ENCODE measurements around the gene SCGB2B2.
"Not testable (repeated sequence)": the region's sequence is repeated elsewhere in the genome, so short reads cannot be mapped to it uniquely, and the experiment has no call there.

The SCGB2B2 gene

DNA sequence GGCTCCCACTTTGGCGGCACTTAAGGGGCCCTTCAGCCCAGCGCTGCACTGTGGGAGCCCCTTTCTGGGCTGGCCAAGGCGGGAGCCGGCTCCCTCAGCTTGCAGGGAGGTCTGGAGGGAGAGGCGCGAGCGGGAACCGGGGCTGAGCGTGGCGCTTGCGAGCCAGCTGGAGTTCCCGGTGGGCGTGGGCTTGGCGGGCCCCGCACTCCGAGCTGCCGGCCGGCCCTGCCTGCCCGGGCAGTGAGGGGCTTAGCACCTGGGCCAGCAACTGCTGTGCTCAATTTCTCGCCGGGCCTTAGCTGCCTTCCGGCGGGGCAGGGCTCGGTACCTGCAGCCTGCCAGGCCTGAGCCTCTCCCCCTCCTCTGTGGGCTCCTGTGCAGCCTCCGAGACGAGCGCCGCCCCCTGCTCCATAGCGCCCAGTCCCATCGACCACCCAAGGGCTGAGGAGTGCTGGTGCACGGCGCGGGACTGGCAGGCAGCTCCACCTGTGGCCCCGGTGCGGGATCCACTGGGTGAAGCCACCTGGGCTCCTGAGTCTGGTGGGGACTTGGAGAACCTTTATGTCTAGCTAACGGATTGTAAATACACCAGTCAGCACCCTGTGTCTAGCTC, 8.8 kb downstream of the SCGB2B2 start:
- DNase-seq, result not testable (repeated sequence)

DNA sequence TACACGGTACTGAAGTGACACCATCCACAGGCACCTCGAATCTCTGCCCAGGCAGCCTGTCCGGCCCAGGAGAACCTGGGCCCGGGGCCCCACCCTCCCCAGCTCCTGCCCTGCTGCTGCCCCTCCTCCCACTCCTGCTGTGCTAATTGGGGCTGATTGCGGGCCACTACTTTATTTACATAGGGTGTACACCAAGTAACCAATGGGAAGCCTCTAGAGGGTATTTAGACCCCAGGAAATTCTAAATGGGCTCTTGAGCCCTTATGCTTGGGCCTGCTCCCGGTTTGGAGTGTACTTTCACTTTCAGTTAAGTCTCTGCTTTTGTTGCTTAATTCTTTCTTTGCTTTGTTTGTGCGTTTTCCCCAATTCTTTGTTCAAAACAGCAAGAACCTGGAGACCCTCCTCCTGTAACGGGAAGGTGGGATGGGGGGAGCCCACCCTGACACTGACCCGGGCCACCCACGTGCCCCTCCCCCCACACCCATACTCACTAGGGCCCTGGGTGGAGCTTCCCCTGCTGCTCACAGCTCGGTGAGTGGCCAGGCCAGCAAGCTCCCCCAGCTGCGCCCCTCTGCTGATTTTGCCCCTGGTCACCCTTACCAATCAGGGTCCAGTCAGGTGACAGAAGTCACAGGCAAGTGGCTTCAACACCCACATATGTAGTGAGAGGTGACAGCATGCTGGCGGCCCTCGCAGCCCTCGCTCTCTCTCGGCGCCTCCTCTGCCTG, 9.4 kb downstream of the SCGB2B2 start:
- no peak for DNase-seq

DNA sequence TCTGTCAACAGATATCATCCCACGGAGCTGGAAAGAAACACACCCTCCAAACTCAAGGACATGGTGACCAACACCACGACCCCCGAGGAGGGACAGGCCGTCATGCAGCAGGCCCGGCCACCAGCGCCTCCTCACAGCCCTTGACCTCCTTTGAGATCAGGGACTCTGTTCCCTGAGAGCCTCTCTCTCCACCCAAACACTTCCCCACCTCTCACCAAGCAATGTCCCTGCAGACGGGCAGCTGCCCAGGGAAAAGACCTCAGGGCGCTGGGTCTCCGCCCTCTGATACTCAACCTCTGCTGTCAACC, 10.0 kb downstream of the SCGB2B2 start:
- no peak for DNase-seq

DNA sequence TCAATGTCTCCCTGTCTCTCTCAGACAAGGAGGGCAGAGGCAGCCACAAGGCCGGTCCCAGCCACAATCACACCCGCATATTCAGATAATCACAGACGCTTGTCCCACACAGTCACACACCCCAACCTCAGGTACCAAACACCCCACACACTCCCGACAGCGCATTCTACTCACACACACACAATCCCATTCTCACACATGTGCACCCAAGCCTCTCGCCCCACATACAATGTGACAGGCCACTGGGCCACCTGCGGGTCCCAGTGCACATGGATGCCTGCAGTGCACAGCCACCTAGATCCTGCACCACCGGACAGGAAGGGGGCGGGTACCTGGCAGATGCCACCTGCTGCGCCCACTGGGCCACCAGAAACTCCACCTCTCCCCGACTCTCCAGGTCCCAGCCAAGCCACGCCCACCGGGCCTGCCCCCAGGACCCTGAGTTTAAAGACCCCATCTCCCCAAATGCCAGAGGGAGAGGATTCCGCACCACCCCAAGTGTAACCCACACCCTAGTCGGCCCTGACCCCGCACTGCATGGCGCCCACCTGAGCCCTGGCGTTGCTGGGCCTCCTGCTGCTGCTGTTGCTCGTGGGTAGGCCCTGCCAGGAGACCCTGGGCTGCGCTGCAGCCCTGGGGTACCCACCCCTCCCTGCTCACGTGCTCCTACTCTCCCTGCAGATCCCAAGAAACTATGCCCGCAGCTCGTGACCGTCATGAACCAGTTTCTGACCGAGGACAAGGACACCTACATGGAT, 10.6 kb downstream of the SCGB2B2 start:
- no peak for DNase-seq

DNA sequence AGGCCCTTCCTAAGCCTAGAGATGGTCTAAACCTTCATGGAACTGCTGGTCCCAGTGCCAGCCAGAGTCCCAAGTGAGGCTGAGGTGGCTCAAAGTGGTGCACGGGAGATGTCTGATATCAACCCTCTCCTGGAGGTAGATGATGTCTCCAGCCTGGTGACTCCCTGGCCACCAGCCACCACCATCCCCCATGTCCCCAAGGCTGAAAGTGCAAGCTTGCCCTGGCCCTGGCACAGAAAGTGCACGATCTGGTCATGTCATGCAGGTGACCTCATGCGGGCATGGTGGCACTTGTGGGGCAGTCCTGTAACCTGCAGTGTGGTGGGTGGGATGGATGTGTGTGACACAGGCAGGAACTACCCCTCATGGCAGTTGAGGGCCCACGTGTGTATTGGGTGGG, 11.7 kb downstream of the SCGB2B2 start:
- DNase-seq, result not testable (repeated sequence)

DNA sequence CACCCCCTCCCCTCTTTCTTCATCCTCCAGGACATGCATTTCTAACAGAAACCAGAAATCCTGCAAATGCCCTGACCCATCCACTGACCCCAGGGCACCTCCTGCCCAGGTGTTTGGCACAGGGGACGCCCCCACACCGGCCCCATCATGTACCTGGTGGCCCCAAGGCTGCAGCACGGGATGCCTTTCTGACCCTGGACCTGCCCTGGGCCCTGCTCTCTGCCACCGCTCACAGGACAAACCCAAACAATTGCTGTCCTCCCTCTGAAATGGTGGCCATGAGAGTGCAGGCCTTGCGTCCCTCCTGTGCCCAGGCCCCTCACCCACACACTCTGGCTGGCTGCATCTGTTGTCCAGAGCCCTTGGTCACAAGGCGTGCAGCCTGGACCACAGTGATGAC, 12.1 kb downstream of the SCGB2B2 start:
- DNase-seq, result no peak

DNA sequence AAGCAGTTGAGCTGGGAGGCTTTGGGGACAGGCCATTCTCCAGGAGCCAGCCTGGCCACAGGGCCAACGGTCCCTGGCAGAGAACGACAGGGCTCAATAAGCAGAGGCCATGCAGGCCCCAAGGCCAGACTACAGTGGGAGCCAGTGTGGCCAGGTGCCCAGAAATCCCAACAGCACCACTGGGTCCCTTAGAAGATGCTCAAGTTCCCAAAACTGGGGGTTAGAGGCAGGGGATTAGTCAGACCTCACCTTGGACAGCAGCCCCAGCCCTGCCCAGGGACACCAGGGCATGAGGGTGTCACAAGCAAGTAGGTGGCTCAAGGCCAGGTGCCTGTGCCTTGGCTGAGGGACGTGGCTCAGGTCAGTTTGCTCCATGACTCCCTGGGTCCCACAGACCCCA, 12.8 kb downstream of the SCGB2B2 start:
- DNase-seq, result no peak

DNA sequence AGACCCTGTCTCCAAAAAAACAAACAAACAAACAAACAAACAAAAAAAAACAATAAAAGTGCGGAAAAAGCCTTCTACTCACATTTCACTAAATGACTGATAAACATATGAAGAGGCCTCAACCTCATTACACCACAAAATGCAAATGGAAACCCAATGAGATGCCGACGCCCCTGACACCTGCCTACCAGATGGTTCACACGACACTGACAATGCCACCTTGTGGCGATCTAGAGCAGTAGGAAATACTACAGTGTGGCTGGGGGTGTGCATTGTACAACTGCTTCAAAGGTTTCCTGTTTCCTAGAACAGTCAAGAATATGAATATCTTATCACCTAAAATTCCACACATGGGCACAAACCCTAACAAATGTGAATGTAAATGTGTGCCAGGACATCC, 14.0 kb downstream of the SCGB2B2 start:
- DNase-seq, result peak; percentile 24 to 32

DNA sequence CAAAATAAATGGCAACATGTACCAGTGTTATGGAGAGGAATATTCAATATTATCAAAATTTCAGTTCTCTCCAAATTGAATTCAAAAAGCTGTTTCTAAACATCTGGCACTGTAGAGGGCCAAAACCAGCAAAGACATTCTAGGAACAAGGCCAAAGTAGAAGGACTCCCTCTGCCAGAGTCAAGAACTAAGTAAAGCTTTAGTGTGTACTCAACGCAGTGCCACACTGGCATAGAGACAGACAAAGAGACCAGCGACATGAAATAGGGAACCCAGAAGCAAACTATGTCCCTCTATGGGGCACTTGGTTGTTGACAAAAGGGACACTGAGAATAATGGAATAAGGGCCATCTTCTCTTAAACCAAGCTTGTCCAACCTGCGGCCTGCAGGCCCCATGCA, 15.6 kb downstream of the SCGB2B2 start:
- no peak for DNase-seq

DNA sequence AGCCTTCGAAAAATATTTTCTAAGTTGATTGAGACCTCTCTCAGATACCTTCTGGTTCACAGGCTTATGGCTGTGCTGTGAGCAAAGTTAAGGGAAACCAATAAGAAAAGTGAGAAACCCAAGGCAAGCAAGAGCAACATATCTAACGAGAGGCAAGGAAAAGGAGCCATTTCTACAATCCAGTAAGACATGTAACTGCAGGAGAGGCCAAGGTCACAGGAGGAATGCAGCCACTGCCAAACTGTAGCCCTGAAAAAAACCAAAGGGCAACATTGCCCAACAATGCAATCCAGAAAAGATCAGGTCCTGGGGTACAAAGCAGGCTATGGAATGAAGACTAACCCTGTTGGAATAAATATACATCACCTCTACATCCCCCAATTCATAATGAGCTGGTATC, 21.3 kb downstream of the SCGB2B2 start:
- no peak for DNase-seq

DNA sequence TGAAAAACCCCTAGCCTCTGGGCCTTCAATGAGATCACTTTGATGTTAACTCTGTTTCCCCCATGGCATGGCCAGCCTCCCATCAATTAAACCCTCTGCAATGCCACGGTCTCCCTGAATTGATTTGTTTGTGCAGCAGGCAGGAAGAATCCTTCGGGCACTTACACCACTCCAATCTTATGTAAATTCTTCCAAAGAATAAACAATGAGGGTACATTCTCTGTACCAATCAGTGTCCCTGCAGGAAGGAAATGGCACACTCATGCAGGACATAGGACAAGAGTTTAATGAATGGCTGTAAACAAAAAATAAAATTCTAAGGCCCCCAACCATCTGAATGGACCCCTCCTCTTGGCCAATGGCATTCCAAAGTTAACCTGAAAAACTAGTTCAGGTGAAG, 22.2 kb downstream of the SCGB2B2 start:
- no peak for DNase-seq

DNA sequence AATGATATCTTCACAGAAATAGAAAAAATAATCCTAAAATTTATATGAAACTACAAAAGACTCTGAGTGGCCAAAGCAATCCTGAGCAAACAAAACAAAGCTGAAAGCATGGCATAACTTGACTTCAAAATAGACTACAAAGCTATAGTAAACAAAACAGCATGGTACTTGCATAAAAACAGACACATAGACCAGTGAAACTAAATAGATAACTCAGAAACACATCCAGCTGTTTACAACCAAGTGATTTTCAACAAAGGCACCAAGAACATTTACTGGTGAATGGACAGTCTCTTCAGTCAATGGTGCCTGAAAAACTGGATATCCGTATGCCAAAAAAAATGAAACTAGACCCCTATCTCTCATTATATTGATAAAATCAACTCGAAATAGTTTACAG, 25.2 kb downstream of the SCGB2B2 start:
- DNase-seq, result no peak

DNA sequence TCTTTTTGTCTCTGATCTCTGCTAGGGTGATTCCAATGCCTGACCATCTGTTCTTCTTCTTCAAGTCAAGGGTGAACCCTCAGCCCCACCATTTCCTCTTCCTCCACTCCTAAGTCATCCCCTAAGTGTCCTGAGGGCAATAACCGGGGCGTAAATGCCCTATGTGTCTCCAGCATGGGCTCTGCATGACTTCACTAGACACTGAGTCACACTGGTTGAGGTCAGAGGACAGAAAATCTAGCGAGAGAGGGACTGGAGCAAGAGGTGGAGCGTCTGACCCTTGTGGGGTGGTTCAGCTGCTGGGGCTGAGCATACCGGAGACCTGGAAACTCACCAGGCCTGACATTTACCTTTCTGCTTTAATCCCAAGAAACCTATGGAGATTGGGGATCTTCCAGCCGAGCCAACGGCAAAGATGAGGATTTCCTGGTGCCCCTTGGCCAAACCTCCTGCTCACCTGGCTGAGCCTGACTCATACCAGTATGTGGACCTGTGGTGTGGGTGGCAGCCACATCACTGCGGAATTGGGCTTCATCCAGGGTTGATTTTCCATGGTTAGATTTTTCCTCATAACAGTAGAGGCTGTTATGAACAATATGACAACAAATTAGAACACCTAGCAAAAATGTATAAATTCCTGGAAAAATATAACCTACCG, 26.9 kb downstream of the SCGB2B2 start:
- DNase-seq, result no peak

DNA sequence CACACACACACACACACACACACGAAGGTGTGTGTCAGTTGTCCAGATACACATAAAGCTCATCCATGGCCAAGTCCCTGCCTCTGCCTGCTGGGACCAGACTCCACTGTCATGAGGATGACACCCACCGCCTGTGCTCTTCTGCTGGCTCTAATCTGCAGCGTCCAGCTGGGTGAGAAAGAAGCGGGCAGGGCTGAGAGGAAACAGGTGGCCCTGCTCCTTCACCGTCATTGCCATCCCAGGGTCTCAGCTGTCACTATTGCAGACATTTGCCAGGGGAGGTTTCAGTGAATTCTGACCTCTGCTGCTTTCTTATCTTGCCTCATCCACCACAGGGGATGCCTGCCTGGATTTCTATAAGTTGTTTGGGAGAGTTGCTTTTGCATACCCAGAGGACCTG, 31.4 kb downstream of the SCGB2B2 start:
- DNase-seq, result no peak

DNA sequence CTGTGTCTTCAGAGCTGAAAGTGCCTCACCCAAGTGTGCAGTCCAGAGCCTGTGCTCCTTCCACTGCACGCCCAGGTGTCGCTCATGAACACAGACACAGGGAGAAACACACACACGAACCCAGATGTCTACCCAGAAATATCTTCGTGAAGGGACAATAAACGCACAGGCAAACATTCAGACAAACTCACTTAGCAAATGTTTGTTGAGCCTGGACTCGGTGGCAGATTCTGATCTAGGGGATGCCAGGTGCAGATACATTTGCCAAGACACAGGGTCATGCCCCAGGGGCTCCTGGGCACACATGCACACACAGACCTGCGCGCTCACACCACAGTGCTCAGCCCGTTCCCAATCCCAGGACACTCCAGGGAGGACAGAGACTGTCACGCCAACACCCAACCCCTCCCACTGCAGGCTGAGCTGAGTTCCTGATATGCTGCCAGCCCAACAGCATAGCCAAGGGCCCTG, 31.9 kb downstream of the SCGB2B2 start:
- no peak for DNase-seq

DNA sequence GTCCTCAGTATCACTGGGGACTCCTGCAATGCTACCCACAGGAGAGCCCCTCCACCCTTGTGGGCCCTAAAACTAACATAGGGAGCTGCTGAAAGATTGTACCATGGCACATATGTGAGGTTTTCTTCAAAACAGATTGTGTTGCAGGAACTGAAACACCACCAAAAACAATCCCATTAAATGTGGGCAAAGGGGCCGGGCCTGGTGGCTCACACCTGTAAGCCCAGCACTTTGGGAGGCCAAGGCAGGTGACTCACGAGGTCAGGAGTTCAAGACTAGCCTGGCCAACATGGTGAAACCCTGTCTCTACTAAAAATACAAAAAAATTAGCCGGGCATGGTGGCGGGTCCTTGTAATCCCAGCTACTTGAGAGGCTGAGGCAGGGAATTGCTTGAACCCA, 34.7 kb downstream of the SCGB2B2 start:
- DNase-seq, result no peak

DNA sequence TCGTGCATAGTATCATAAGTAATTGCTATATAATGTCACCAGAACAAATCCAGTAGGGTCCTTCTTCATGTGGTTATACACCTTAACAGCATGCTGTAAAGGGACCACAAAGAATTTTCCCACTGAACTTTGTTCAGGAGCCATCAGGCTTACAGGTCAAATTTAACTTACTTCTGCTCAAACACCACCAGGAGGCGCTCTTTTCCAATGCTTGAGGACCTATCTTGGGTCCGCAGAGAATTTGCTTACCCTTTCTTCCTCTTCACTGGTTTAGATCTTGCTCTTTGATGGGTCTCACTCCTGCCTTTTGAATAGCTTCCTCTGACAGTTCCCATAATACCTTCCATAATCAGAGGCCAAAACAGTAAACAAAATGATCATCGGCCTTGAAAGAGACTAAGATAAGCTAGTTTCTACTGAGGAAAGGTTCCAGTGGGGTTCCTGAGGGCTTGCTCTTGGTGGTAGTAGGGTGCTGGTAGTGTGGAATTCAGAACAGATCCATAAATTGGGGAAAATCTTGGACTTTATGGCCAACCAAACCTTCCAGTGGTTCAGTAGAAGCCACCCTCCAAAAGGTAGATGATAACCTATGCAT, 37.4 kb downstream of the SCGB2B2 start:
- peak; percentile 64 to 67 for DNase-seq

DNA sequence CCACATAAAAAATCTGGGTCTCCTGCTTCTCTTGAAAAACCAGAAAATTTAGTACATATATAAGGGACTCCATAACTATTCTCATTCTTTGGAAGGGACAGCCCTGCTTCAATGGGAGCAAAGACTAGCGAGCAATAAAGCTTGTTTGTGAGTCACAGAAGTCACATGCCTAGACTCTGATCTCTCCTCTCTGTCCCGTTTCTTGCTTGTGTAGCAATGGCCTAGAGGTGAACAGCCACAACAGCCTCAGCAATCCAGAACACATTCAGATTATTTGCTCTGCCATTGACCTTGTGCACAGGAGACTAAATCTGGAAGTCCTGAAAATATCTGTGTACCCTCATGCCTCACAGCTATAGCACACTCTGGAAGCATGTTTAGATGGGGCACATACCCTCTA, 43.2 kb downstream of the SCGB2B2 start:
- no peak for DNase-seq
